Activated CD8-positive, alpha-beta memory T cell treated with anti-CD3 and anti-CD28 coated beads, Interleukin-2, amount 50 U/mL, for 24 hours (primary cell): Measurements from ENCODE around the gene THBS2.
"Not testable (repeated sequence)": the region's sequence is repeated elsewhere in the genome, so short reads cannot be mapped to it uniquely, and the experiment has no call there.

Experiments used
- DNase-seq: peaks from one replicate; pipeline ENCODE4 v3.0.0-alpha.2; 2020; ENCODE audit errors: extremely low read depth

Gene THBS2

GRCh38 chr6:169271877-169272216 lies 18.2 kb upstream of the THBS2 start:
- no peak for DNase-seq

GRCh38 chr6:169271158-169271876 lies 17.7 kb upstream of the THBS2 start:
- no peak for DNase-seq

- not testable (repeated sequence) for DNase-seq
Observed at GRCh38 chr6:169270077-169270380, 16.4 kb upstream of the THBS2 start.

GRCh38 chr6:169269180-169270076 lies 15.8 kb upstream of the THBS2 start:
- no peak for DNase-seq

DNA sequence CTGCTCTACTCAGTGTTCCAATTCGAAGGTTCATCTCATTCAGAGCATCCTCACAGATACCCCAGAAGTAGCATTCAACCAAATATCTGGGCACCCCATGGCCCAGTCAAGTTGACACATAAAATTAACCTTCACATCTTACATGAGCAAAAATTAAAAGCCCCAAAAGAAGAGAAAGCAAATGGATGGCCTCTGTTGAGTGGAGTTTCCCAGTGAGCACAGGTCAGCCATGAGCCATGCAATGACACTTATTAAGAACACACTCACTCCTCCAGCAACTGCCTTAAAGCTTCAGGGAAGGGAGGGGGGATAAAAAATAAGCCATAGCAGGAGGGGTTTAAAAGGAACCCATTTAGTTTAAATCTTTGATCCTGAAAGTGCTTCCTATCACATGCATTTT lies 14.6 kb upstream of the THBS2 start:
- DNase-seq: no peak

GRCh38 chr6:169266746-169267591 lies 13.3 kb upstream of the THBS2 start:
- DNase-seq: no peak

- DNase-seq: no peak
Observed at GRCh38 chr6:169266261-169266660, 12.6 kb upstream of the THBS2 start.

GRCh38 chr6:169265486-169266131 lies 12.0 kb upstream of the THBS2 start:
- no peak for DNase-seq

GRCh38 chr6:169263836-169264608 lies 10.4 kb upstream of the THBS2 start:
- no peak for DNase-seq

GRCh38 chr6:169263374-169263773 lies 9.7 kb upstream of the THBS2 start:
- no peak for DNase-seq

GRCh38 chr6:169262602-169263001 lies 9.0 kb upstream of the THBS2 start:
- not testable (repeated sequence) for DNase-seq

- DNase-seq: no peak
Observed at GRCh38 chr6:169256518-169256917, 2.9 kb upstream of the THBS2 start.

- DNase-seq: no peak
Observed at GRCh38 chr6:169256061-169256460, 2.4 kb upstream of the THBS2 start.

DNA sequence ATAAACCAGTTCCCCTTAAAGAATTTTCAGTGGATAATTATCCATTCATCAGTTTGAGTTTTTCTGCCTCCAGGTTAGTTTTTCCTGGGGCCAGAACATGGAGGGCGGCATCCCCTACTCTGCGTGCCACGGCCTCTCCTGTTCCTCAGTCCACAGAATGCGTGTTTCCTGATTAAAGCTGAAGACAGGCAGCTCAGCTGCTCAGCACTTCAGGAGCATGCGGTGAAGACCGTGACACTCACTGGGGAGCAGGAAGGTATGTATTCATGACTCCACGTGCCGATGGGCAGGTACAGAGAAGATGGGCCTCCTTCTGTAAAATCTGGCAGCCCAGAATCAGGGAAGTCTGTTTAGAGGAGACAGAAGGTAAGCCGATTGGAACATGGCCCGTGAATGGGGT lies 2.0 kb upstream of the THBS2 start:
- DNase-seq: no peak

DNA sequence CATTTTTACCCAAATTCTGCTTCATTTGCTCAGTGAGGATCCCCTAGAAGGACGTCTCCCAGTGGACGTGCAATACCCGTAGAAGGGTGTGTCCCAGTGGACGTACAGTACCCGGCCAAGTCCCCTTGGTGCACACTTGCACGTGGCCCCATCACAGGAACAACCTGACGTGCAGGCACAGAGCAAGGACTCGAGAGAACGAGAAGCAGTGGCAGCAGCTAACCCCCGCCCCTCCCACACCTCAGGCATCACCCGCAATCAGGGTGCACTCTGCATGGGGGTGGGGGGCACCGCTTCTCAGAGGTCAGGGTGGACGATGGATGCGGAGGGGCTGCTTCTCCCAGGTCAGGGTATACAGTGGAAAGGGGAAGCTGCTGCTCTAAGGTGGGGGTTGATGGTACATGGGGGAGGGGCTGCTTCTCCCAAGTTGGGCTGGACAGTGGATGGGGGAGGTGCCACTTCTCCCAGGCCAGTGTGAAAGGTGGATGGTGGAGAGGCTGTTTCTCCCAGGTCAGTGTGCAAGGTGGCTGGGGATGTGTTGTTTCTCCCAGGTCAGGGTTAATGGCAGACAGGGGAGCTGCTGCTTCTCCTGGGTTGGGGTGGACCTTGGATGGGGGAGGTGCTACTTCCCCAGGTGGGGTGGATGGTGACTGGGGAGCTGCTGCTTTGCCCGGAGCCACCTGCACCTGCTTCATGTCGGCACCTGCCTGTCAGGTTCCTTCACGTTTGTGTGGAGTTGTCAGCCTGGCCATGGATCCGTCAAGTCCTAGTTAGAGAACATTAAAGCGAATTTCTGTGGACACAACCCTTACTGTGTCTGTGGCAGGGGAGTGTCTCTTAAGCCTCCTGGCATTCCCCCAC lies 1.0 kb upstream of the THBS2 start:
- no peak for DNase-seq

DNA sequence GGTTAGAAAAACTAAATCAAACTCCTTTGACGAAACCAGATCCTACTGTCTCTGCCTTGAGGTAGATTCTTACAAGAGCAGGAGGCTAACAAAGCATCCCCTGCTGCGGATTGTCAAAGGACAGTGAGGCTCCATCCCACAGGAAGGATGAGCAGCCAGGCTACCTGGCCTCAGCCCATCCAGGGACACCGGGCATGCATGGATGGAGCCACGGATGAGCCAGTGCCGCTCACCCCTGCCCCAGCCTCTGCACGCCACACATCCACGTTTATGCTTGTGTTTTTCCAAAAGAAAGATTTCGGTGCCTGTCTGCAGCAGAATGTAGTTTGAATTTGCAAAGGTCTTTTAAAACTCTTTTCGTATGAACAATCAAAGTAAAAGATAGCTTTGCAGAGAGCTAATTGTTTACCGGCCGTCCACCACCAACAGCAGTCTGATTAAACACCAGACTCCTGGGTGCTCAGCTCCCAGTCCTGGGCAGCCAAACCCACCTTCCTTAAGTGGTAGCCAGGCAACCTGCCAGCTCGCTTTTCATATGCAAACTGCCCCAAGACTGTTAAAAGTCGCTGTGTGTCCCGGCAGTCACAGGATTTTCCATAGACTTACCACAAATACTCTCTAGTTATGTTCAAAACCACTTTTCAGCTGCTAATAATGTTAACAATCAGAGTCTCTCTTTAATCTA lies 999 bp downstream of the THBS2 start:
- DNase-seq: no peak

DNA sequence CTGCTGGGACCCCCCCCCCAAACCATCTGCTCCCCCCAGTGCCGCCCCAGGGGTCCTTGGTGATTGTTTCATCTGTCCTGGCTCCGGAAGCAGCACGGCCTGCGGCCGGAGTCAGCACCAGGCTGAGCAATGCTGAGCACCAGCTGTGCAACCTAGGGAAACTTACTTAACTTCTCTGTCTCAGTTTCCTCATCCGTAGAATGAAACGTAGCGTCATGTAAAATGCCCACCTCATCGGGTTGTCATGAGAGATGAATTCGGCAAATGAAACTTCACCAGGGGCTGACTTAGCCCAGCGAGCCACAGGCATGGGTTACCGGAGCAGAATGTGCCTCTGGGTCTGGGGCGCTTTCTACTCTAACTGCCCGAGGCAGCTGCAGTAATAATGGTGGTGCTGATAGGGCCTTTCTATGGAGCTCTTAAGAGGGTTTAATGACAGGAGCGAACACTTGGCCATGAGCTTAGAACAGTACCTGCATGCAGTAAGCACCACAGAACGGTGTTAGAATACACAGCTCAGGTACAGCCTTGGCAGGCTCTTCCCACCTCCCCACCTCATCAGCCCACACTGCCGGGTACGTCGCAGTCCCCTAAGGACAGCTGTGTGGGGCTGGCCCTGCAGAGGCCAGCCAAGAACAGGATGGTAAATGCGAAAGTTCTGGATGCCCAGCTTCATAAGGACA lies 1.7 kb downstream of the THBS2 start:
- no peak for DNase-seq

DNA sequence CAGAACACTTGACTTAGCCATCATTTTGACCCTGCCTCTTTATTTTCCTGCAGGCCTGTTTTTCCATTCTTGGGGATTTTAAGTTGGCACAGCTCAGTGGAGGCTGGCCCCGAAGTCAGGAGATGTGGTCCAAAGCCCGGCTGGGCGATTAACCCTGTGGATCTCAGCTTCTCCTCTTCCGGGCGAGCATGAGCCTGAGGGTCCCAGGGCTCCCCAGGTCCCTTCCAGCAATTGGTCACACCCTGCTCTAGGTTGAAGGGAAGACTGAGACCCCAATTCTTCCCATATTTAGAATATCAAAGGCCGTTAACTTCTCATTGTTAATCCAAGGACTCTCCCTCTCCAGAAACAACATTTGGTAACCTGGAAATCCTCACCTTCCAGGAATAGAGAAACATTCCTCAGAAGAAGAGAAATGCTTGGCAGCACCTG lies 2.3 kb downstream of the THBS2 start:
- no peak for DNase-seq

GRCh38 chr6:169250660-169251059 lies 3.0 kb downstream of the THBS2 start:
- DNase-seq: no peak
